GM21786 (cell line): ENCODE results near the gene EIF3D.

Experiments
- ATAC-seq: cut with Tn5 transposase; IDR thresholded peaks from one replicate; pipeline ENCODE4 v1.9.1; 2021; ENCODE audit not compliant: unreplicated experiment

The EIF3D gene

GRCh38 chr22:36467946-36468345, 61.0 kb downstream of the EIF3D start:
- ATAC-seq = no peak

GRCh38 chr22:36467042-36467810, 61.7 kb downstream of the EIF3D start:
- ATAC-seq = no peak

GRCh38 chr22:36466258-36466657, 62.7 kb downstream of the EIF3D start:
- ATAC-seq = no peak

GRCh38 chr22:36465232-36466021, 63.5 kb downstream of the EIF3D start:
- ATAC-seq = no peak

GRCh38 chr22:36464715-36465231, 64.2 kb downstream of the EIF3D start:
- ATAC-seq = no peak

- no peak for ATAC-seq
These were observed 65.2 kb downstream of the EIF3D start for GRCh38 chr22:36463783-36464184.

- no peak for ATAC-seq
These were observed 67.0 kb downstream of the EIF3D start for GRCh38 chr22:36461665-36462649.
